Neural cell (in vitro differentiated cells): ENCODE data around the gene CD58.

Experiments used
- EP300 ChIP-seq: fragments of 450-650 bp; conservative IDR thresholded peaks from 2 replicates; pipeline ENCODE4 v1.6.1; 2014; ENCODE audit warnings: antibody characterized with exemption, mild to moderate bottlenecking, moderate library complexity; ENCODE audit not compliant: poor library complexity, severe bottlenecking
- POLR2AphosphoS5 ChIP-seq: IDR thresholded peaks from 2 replicates; pipeline ENCODE4 v1.6.1; 2012
- RAD21 ChIP-seq: fragments of 450-650 bp; conservative IDR thresholded peaks from 2 replicates; pipeline ENCODE4 v1.6.1; 2014; ENCODE audit warnings: antibody characterized with exemption, mild to moderate bottlenecking, moderate library complexity
- TAF1 ChIP-seq: IDR thresholded peaks from 2 replicates; pipeline ENCODE4 v1.6.1; 2012; ENCODE audit warnings: low read depth
- TF ChIP-seq, protein P1 (sequence below): IDR thresholded peaks from 2 replicates; pipeline ENCODE4 v1.6.1; 2012; ENCODE audit warnings: borderline replicate concordance
- TF ChIP-seq, protein P2 (sequence below): fragments of 450-650 bp; IDR thresholded peaks from 2 replicates; pipeline ENCODE4 v1.5.1; 2014; ENCODE audit warnings: antibody characterized with exemption, mild to moderate bottlenecking, moderate library complexity; ENCODE audit not compliant: poor library complexity, severe bottlenecking

DNA sequence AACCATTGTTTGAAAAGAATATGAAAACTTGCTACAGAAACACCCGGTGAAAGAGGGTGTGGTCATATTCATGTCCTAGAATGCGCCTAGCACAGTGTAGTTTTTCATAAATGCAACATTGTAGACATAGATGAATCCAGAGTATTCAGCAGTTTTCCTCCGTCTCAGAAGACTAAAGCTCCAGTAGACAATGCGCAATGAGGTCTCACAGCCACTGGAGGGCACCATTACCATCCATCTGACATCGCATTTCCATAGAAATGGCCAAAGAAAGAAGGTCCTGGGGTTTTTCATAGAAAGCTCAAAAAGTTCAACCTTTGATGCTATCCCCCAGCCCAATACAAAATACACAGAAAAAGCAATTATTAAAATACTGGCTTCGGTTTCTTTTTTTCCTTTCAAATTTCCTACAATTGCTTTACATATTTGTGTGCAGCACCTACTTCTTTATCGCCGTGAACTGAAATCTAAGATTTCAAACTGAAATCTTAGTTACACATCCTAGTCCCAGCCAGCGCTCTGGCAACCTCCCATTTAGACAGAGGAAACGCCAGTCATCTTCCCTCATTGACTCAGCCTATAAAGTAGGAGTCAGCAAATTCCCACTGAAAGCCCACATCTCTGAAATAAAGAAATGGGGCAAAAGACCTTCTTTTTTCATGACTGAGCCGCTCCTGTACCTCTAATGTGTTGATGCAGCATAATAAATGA lies 3.9 kb upstream of the CD58 start:
- no peak for TF ChIP-seq POLR2AphosphoS5
- TF ChIP-seq, protein P1, sequence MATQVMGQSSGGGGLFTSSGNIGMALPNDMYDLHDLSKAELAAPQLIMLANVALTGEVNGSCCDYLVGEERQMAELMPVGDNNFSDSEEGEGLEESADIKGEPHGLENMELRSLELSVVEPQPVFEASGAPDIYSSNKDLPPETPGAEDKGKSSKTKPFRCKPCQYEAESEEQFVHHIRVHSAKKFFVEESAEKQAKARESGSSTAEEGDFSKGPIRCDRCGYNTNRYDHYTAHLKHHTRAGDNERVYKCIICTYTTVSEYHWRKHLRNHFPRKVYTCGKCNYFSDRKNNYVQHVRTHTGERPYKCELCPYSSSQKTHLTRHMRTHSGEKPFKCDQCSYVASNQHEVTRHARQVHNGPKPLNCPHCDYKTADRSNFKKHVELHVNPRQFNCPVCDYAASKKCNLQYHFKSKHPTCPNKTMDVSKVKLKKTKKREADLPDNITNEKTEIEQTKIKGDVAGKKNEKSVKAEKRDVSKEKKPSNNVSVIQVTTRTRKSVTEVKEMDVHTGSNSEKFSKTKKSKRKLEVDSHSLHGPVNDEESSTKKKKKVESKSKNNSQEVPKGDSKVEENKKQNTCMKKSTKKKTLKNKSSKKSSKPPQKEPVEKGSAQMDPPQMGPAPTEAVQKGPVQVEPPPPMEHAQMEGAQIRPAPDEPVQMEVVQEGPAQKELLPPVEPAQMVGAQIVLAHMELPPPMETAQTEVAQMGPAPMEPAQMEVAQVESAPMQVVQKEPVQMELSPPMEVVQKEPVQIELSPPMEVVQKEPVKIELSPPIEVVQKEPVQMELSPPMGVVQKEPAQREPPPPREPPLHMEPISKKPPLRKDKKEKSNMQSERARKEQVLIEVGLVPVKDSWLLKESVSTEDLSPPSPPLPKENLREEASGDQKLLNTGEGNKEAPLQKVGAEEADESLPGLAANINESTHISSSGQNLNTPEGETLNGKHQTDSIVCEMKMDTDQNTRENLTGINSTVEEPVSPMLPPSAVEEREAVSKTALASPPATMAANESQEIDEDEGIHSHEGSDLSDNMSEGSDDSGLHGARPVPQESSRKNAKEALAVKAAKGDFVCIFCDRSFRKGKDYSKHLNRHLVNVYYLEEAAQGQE = no peak
- no peak for TF ChIP-seq EP300
- TF ChIP-seq, protein P2, sequence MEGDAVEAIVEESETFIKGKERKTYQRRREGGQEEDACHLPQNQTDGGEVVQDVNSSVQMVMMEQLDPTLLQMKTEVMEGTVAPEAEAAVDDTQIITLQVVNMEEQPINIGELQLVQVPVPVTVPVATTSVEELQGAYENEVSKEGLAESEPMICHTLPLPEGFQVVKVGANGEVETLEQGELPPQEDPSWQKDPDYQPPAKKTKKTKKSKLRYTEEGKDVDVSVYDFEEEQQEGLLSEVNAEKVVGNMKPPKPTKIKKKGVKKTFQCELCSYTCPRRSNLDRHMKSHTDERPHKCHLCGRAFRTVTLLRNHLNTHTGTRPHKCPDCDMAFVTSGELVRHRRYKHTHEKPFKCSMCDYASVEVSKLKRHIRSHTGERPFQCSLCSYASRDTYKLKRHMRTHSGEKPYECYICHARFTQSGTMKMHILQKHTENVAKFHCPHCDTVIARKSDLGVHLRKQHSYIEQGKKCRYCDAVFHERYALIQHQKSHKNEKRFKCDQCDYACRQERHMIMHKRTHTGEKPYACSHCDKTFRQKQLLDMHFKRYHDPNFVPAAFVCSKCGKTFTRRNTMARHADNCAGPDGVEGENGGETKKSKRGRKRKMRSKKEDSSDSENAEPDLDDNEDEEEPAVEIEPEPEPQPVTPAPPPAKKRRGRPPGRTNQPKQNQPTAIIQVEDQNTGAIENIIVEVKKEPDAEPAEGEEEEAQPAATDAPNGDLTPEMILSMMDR = peak; percentile 93
- peak; percentile 94 for TF ChIP-seq RAD21
- no peak for TF ChIP-seq TAF1
